Endothelial cell of umbilical vein (primary cell): Measurements from ENCODE around the gene GTF2IRD1. TPM values are rescaled to one million over a fixed set of nuclear protein-coding genes. Genes with fewer than 3 reads are reported as not detected.

ENCODE experiments used
- BruUV-seq: library from RNA; stranded (reverse); fragments of 400-500 nt; replicated peaks from 2 replicates; lab custom pipeline; 2021; lab: Mats Ljungman, UMichigan
- CTCF ChIA-PET: fragments of 300-600, 350-600 bp; sonication (Branson Sonifier 250); formaldehyde crosslinking; loops from one replicate; lab custom pipeline; 2021; ENCODE audit warnings: antibody characterized with exemption, inconsistent platforms; lab: Charles Lee
- POLR2A ChIA-PET: fragments of 300-600, 350-600 bp; sonication (Branson Sonifier 250); formaldehyde crosslinking; loops from one replicate; lab custom pipeline; 2021; ENCODE audit warnings: antibody characterized with exemption, inconsistent platforms; lab: Charles Lee
- DNase-seq: peaks from one replicate; pipeline ENCODE4 v3.0.0-alpha.2; 2011; ENCODE audit warnings: low read depth, low spot score
- FAIRE-seq: peaks from 2 replicates; lab custom pipeline; 2011; peaks lifted over from hg19 to GRCh38; lab: Jason Lieb, UNC
- H2AFZ ChIP-seq: 2 replicates; pipeline ENCODE4 v1.6.0; 2012; ENCODE audit warnings: low read depth, low read length, control low read depth, inconsistent platforms
- H3K27ac ChIP-seq: 2 replicates; pipeline ENCODE4 v1.5.1; 2011; ENCODE audit warnings: low read depth, mild to moderate bottlenecking, control low read depth, low read length, moderate library complexity; ENCODE audit not compliant: insufficient read depth
- H3K27me3 ChIP-seq, 2 experiments: 2 replicates each; pipeline versions ENCODE4 v1.6.0 to v1.6.1; 2011; ENCODE audit warnings: low read length in 2 of 2, mixed read lengths in 1 of 2; ENCODE audit not compliant: control insufficient read depth in 2 of 2, insufficient read depth in 2 of 2
- H3K36me3 ChIP-seq, 2 experiments: 2 replicates in 1 of 2; 3 replicates in 1 of 2; pipeline ENCODE4 v1.5.1; 2011; ENCODE audit warnings: low read length in 2 of 2, mild to moderate bottlenecking in 1 of 2, moderate library complexity in 1 of 2; ENCODE audit not compliant: control insufficient read depth in 2 of 2, insufficient read depth in 2 of 2; ENCODE audit errors: extremely low read depth in 1 of 2
- H3K4me1 ChIP-seq: 3 replicates; pipeline ENCODE4 v1.5.1; 2011; ENCODE audit warnings: mild to moderate bottlenecking, low read length; ENCODE audit not compliant: control insufficient read depth, insufficient read depth; ENCODE audit errors: extremely low read depth
- H3K4me2 ChIP-seq: 2 replicates; pipeline ENCODE4 v1.6.1; 2011; ENCODE audit warnings: low read length, control low read depth, mixed read lengths; ENCODE audit not compliant: insufficient read depth
- H3K4me3 ChIP-seq, 3 experiments: fragments of 200-600 bp in 1 of 3; sonication (generic), shearing (Covaris generic) in 1 of 3; replicated peaks in 1 of 3; 2 replicates each; pipeline ENCODE4 v1.5.1; 2011 to 2016; ENCODE audit warnings: control low read depth in 3 of 3, low read length in 3 of 3, mild to moderate bottlenecking in 2 of 3, inconsistent platforms in 1 of 3, low read depth in 1 of 3, moderate library complexity in 1 of 3; ENCODE audit not compliant: insufficient read depth in 1 of 3
- H3K79me2 ChIP-seq: 2 replicates; pipeline ENCODE4 v1.6.0; 2012; ENCODE audit warnings: low read length, inconsistent platforms; ENCODE audit not compliant: control insufficient read depth, insufficient read depth
- H3K9ac ChIP-seq: replicated peaks from 2 replicates; pipeline ENCODE3; 2011; ENCODE audit warnings: low read length, control low read depth; ENCODE audit not compliant: insufficient read depth; ENCODE audit errors: extremely low read depth
- H3K9me1 ChIP-seq: replicated peaks from 3 replicates; pipeline ENCODE4 v1.6.0; 2011; ENCODE audit warnings: mild to moderate bottlenecking, low read length; ENCODE audit not compliant: control insufficient read depth, insufficient read depth; ENCODE audit errors: extremely low read depth
- H3K9me3 ChIP-seq: replicated peaks from 2 replicates; pipeline ENCODE4 v1.5.1; 2012; ENCODE audit warnings: low read length, inconsistent platforms; ENCODE audit not compliant: control insufficient read depth, insufficient read depth
- H4K20me1 ChIP-seq: replicated peaks from 2 replicates; pipeline ENCODE3; 2011; ENCODE audit warnings: mild to moderate bottlenecking, low read length; ENCODE audit not compliant: control insufficient read depth, insufficient read depth; ENCODE audit errors: extremely low read depth
- EZH2 ChIP-seq: IDR thresholded peaks from 2 replicates; pipeline ENCODE4 v1.6.1; 2012; ENCODE audit warnings: borderline replicate concordance, low read depth, mild to moderate bottlenecking, moderate library complexity, low read length, inconsistent platforms; ENCODE audit not compliant: severe bottlenecking
- FOS ChIP-seq: IDR thresholded peaks from 2 replicates; pipeline ENCODE4 v1.6.1; 2011; ENCODE audit warnings: mild to moderate bottlenecking, low read length, moderate library complexity, borderline replicate concordance; ENCODE audit not compliant: insufficient read depth
- GATA2 ChIP-seq: IDR thresholded peaks from 2 replicates; pipeline ENCODE4 v1.7.0; 2011; ENCODE audit warnings: low read depth, mild to moderate bottlenecking, moderate library complexity, mixed read lengths, low read length; ENCODE audit not compliant: insufficient read length, insufficient read depth
- JUN ChIP-seq: IDR thresholded peaks from 2 replicates; pipeline ENCODE4 v1.6.1; 2011; ENCODE audit warnings: borderline replicate concordance, low read depth; ENCODE audit not compliant: insufficient read length, insufficient read depth
- MYC ChIP-seq: IDR thresholded peaks from one replicate; pipeline ENCODE4 v1.6.1; 2011; ENCODE audit warnings: mild to moderate bottlenecking, low read depth, low read length
- POLR2AphosphoS5 ChIP-seq: IDR thresholded peaks from 2 replicates; pipeline ENCODE4 v1.6.1; 2012; ENCODE audit warnings: low read depth, mild to moderate bottlenecking, control low read depth, low read length, moderate library complexity; ENCODE audit not compliant: insufficient read depth
- dilution Hi-C: fragments of 300-500 bp; cut with MboI; formaldehyde crosslinking; loops from one replicate; pipeline ENCODE4 v1.15.0; 2019; ENCODE audit warnings: low sequenced_read_pairs; ENCODE audit not compliant: extremely low pct_ligation_motif_present
- intact Hi-C: fragments of 100-400 bp; cut with micrococcal nuclease; formaldehyde crosslinking; loops from one replicate; pipeline ENCODE4 v1.10.0; 2022
- polyA plus RNA-seq, 4 experiments: library from polyadenylated mRNA; depleted of rRNA in 3 of 4; stranded (reverse) in 3 of 4; unstranded in 1 of 4; fragments of >200 nt; gene quantifications; 2 replicates each; pipeline versions ENCODE4 v1.2.1 to v1.2.3, GENCODE V29; 2011 to 2012; ENCODE audit warnings: missing spikeins in 1 of 4
- total RNA-seq: library from RNA; stranded (reverse); gene quantifications from 2 replicates; pipeline ENCODE4 v1.2.3, GENCODE V29; 2021
- TF ChIP-seq, protein P1 (sequence below): IDR thresholded peaks from 2 replicates; pipeline ENCODE4 v1.6.1; 2011; ENCODE audit not compliant: insufficient read depth, insufficient read length
- TF ChIP-seq, protein P2 (sequence below), 2 donors: IDR thresholded peaks; 1 replicate in 1 of 2; 2 replicates in 1 of 2; pipeline ENCODE4 v1.5.1; 2011; ENCODE audit warnings: low read length in 2 of 2, mild to moderate bottlenecking in 2 of 2, moderate library complexity in 2 of 2, control low read depth in 1 of 2, inconsistent platforms in 1 of 2, low read depth in 1 of 2; ENCODE audit not compliant: insufficient read depth in 1 of 2; ENCODE audit errors: extremely low read depth in 1 of 2

The GTF2IRD1 gene
- total and polyA plus RNA-seq, 2 donors (not counting 3 experiments of a cell fraction or from before 2014, with no cell fraction given) = 14.2 to 24.2 TPM

DNA sequence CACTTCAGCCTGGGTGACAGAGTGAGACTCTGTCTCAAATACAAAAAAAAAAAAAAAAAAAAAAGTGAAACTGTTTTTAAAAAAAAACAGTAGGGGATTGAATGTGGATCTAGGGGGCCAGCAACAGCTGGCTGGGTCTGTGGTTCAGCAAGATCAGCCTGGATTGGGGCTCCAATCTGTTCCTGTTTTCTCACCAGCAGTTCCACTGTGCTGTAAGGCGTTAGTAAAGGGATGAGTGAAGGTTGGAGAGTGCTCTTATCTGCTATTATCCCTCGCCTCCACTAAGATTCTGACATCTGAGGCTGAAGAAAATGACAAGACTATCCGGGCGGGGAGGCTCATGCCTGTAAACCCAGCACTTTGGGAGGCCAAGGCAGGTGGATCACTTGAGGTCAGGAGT lies 41.6 kb upstream of the GTF2IRD1 start:
- Histone ChIP-seq H3K9ac (no peak overlapping the region), H3K4me2 (no peak overlapping the region), H3K4me1 (no peaks in the 10 kb centered on the region), H3K27ac (no peak overlapping the region), H3K9me3 (no peaks in the 10 kb centered on the region), H3K9me1 (no peaks in the 10 kb centered on the region), H3K79me2 (no peaks in the 10 kb centered on the region), H4K20me1 (no peaks in the 10 kb centered on the region), H2AFZ (no peak overlapping the region), H3K27me3 (no peaks in the 10 kb centered on the region), H3K4me3 (no peak overlapping the region), H3K36me3 (no peaks in the 10 kb centered on the region)
- TF ChIP-seq MYC (no peak), POLR2AphosphoS5 (no peak), EZH2 (no peak), GATA2 (no peak), FOS (no peak), JUN (no peak)
- TF ChIP-seq, protein P1, sequence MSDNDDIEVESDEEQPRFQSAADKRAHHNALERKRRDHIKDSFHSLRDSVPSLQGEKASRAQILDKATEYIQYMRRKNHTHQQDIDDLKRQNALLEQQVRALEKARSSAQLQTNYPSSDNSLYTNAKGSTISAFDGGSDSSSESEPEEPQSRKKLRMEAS = no peak
- TF ChIP-seq, protein P2, sequence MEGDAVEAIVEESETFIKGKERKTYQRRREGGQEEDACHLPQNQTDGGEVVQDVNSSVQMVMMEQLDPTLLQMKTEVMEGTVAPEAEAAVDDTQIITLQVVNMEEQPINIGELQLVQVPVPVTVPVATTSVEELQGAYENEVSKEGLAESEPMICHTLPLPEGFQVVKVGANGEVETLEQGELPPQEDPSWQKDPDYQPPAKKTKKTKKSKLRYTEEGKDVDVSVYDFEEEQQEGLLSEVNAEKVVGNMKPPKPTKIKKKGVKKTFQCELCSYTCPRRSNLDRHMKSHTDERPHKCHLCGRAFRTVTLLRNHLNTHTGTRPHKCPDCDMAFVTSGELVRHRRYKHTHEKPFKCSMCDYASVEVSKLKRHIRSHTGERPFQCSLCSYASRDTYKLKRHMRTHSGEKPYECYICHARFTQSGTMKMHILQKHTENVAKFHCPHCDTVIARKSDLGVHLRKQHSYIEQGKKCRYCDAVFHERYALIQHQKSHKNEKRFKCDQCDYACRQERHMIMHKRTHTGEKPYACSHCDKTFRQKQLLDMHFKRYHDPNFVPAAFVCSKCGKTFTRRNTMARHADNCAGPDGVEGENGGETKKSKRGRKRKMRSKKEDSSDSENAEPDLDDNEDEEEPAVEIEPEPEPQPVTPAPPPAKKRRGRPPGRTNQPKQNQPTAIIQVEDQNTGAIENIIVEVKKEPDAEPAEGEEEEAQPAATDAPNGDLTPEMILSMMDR (IDR thresholded peaks at IDR 0.05; ENCODE audit: extremely low read depth in 1 of 2, insufficient read depth in 1 of 2, low read depth in 1 of 2, low read length in 2 of 2) = no peak
- POLR2A ChIA-PET = no interaction called here
- BruUV-seq = no TSS peak
- CTCF ChIA-PET = interaction anchor here (0.5 kb wide), 1 partner anchor 309 kb away, joined by 4 read pairs; no protein-coding TSS in a partner anchor
- FAIRE-seq (no peak), DNase-seq (no peak)
- intact Hi-C loops = no loop called here
- dilution Hi-C loops = no loop called here
